NCI-H446 treated with DMSO at 0.1 percent for 48 hours (cell line): ENCODE data around the gene RSPH1.

Experiments
- DNase-seq: peaks from one replicate; lab custom pipeline; 2025; lab: John Stamatoyannopoulos, UW

The RSPH1 gene

GRCh38 chr21:42532466-42533181, 36.6 kb upstream of the RSPH1 start:
- DNase-seq: no peak

- DNase-seq: no peak
Measured at GRCh38 chr21:42531771-42532170, 35.7 kb upstream of the RSPH1 start.

GRCh38 chr21:42530167-42530518, 34.1 kb upstream of the RSPH1 start:
- DNase-seq: no peak

GRCh38 chr21:42527489-42528158, 31.6 kb upstream of the RSPH1 start:
- DNase-seq: no peak

GRCh38 chr21:42527127-42527488, 31.1 kb upstream of the RSPH1 start:
- no peak for DNase-seq

- no peak for DNase-seq
Measured at GRCh38 chr21:42526379-42526727, 30.3 kb upstream of the RSPH1 start.

GRCh38 chr21:42525676-42526378, 29.8 kb upstream of the RSPH1 start:
- DNase-seq: no peak

- no peak for DNase-seq
Measured at GRCh38 chr21:42525029-42525581, 29.1 kb upstream of the RSPH1 start.

GRCh38 chr21:42524341-42525028, 28.5 kb upstream of the RSPH1 start:
- DNase-seq: no peak

- DNase-seq: no peak
Measured at GRCh38 chr21:42523941-42524340, 27.9 kb upstream of the RSPH1 start.

- no peak for DNase-seq
Measured at GRCh38 chr21:42523211-42523610, 27.2 kb upstream of the RSPH1 start.

GRCh38 chr21:42522771-42523170, 26.7 kb upstream of the RSPH1 start:
- no peak for DNase-seq

- no peak for DNase-seq
Measured at GRCh38 chr21:42522271-42522670, 26.2 kb upstream of the RSPH1 start.

GRCh38 chr21:42521805-42522204, 25.8 kb upstream of the RSPH1 start:
- DNase-seq: no peak

- DNase-seq: no peak
Measured at GRCh38 chr21:42521384-42521783, 25.4 kb upstream of the RSPH1 start.

- DNase-seq: no peak
Measured at GRCh38 chr21:42520628-42521253, 24.7 kb upstream of the RSPH1 start.

- no peak for DNase-seq
Measured at GRCh38 chr21:42518626-42519025, 22.6 kb upstream of the RSPH1 start.

- DNase-seq: no peak
Measured at GRCh38 chr21:42518215-42518614, 22.2 kb upstream of the RSPH1 start.

- DNase-seq: no peak
Measured at GRCh38 chr21:42515708-42516502, 19.9 kb upstream of the RSPH1 start.

GRCh38 chr21:42514883-42515228, 18.8 kb upstream of the RSPH1 start:
- DNase-seq: no peak
